Activated B cell treated with CpG ODN at 0.5 μM for 24 hours (primary cell): ENCODE data around the gene PIGV. TPM values are rescaled to one million over a fixed set of nuclear protein-coding genes. Genes with fewer than 3 reads are reported as not detected.
A peak's percentile ranks its signal among the peaks of the same experiment; 100 is the strongest.
"Not testable (repeated sequence)": the region's sequence is repeated elsewhere in the genome, so short reads cannot be mapped to it uniquely, and the experiment has no call there.

ENCODE experiments used
- ATAC-seq: fragments of 200-7000 bp; cut with Tn5 transposase; one replicate; pipeline ENCODE4 v1.10.0; 2021; ENCODE audit warnings: low read depth, mild to moderate bottlenecking, moderate library complexity
- CTCF ChIA-PET: fragments of 350-600 bp; sonication (Branson Sonifier 250); formaldehyde crosslinking; loops from one replicate; lab custom pipeline; 2021; ENCODE audit warnings: antibody characterized with exemption; lab: Charles Lee
- POLR2A ChIA-PET: fragments of 350-600 bp; sonication (Branson Sonifier 250); formaldehyde crosslinking; loops from one replicate; lab custom pipeline; 2021; ENCODE audit warnings: antibody characterized with exemption; lab: Charles Lee
- DNase-seq: peaks from one replicate; pipeline ENCODE4 v3.0.0; 2022
- H3K27ac Mint-ChIP-seq: one replicate; pipeline ENCODE4 v1.8.0; 2020; ENCODE audit warnings: mixed read lengths
- H3K27me3 Mint-ChIP-seq: one replicate; pipeline ENCODE4 v1.8.0; 2021; ENCODE audit warnings: mixed read lengths
- H3K36me3 Mint-ChIP-seq: one replicate; pipeline ENCODE4 v1.8.0; 2021; ENCODE audit warnings: low read depth, mixed read lengths
- H3K4me1 Mint-ChIP-seq: one replicate; pipeline ENCODE4 v1.8.0; 2021; ENCODE audit warnings: mixed read lengths
- H3K4me3 Mint-ChIP-seq: one replicate; pipeline ENCODE4 v1.8.0; 2020; ENCODE audit warnings: mild to moderate bottlenecking, mixed read lengths
- H3K9me3 Mint-ChIP-seq: one replicate; pipeline ENCODE4 v1.8.0; 2020; ENCODE audit warnings: mixed read lengths
- CTCF ChIP-seq: fragments of 200-600 bp; IDR thresholded peaks from one replicate; pipeline ENCODE4 v1.8.0; 2022; ENCODE audit warnings: antibody characterized with exemption, mild to moderate bottlenecking
- intact Hi-C: fragments of 100-400 bp; cut with micrococcal nuclease; formaldehyde crosslinking; loops from one replicate; pipeline ENCODE4 v1.15.1; 2024
- total RNA-seq: library from RNA; stranded (reverse); gene quantifications from 2 replicates; pipeline ENCODE4 v1.2.3, GENCODE V29; 2022

PIGV gene
- total RNA-seq, 1 donor from 2014 or later = 35.4 TPM

DNA sequence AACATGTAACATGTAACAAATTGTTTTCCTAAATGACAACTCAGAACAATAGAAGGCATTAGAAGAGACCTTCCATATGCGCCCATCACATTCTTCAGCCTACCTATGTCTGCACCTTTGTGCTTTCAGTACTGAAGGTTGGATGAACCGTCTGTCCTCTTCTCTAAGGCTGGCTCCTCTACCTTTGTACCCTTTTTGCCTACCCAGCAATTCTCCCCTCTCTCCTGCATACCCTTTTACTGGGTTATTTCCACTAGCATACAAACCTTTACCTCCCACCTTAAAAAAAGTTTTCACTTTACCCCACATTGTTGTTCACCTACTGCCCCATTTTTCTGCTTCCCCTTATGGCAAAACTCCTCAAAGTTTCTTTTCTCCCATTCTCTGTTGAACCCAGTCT lies 5.2 kb downstream of the PIGV start:
- H3K4me1 Mint-ChIP-seq = peaks cover 14% of the 10 kb centered on the region
- intact Hi-C loops = no loop called here

DNA sequence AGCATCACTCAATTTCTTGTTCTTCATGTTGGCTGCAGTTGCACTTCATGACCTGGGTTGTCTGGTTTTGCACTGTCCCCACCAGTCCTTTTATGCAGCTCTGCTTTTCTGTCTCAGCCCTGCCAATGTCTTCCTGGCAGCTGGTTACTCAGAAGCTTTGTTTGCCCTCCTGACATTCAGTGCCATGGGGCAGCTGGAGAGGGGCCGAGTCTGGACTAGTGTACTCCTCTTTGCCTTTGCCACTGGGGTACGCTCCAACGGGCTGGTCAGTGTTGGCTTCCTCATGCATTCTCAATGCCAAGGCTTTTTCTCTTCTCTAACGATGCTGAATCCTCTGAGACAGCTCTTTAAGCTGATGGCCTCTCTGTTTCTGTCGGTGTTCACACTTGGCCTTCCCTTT lies 6.6 kb downstream of the PIGV start:
- peaks cover 5% of the 10 kb centered on the region for H3K4me1 Mint-ChIP-seq
- no peak overlapping the region for H3K27ac Mint-ChIP-seq
- H3K9me3 Mint-ChIP-seq = no peaks in the 10 kb centered on the region
- H3K27me3 Mint-ChIP-seq = no peaks in the 10 kb centered on the region
- ATAC-seq (no peak), DNase-seq (no peak)
- POLR2A ChIA-PET = no interaction called here
- CTCF ChIA-PET = interaction anchor here (0.8 to 1.4 kb wide), 3 partner anchors 16 to 192 kb away, joined by 3 to 4 read pairs (median 3); no protein-coding TSS in a partner anchor
- TF ChIP-seq CTCF = no peak
- intact Hi-C loops = no loop called here
- H3K36me3 Mint-ChIP-seq = peaks cover 65% of the 10 kb centered on the region
- H3K4me3 Mint-ChIP-seq = no peak overlapping the region

More for the DNA sequence above, 5.2 kb downstream of the PIGV start:
- Mint-ChIP-seq H3K9me3 (no peaks in the 10 kb centered on the region), H3K27me3 (no peaks in the 10 kb centered on the region), H3K27ac (no peak overlapping the region), H3K36me3 (peaks cover 62% of the 10 kb centered on the region), H3K4me3 (no peak overlapping the region)
- ChIA-PET CTCF (interaction anchor here (10.4 kb wide), 1 partner anchor 191 kb away, joined by 302 read pairs; no protein-coding TSS in a partner anchor), POLR2A (no interaction called here)
- ATAC-seq (no peak), DNase-seq (no peak)
- no peak for TF ChIP-seq CTCF

GRCh38 chr1:26797627-26798026 lies 9.9 kb downstream of the PIGV start:
- POLR2A ChIA-PET = interaction anchor here (0.6 kb wide), 1 partner anchor 179 kb away, joined by 5 read pairs; no protein-coding TSS in a partner anchor

GRCh38 chr1:26799479-26800142 lies 11.9 kb downstream of the PIGV start:
- ChIA-PET POLR2A (interaction anchor here (0.5 to 0.8 kb wide), 3 partner anchors 11 to 292 kb away, joined by 3 to 4 read pairs (median 3); partner anchors contain the start of gene PIGV), CTCF (interaction anchor here (1.2 to 2.0 kb wide), 3 partner anchors 9 to 11 kb away, joined by 3 to 9 read pairs (median 6); no protein-coding TSS in a partner anchor)
- no peaks in the 10 kb centered on the region for H3K27me3 Mint-ChIP-seq
- H3K9me3 Mint-ChIP-seq = no peaks in the 10 kb centered on the region
- no peak overlapping the region for H3K4me3 Mint-ChIP-seq
- H3K27ac Mint-ChIP-seq = peak overlapping the region; percentile 50
- no peak for TF ChIP-seq CTCF
- DNase-seq = no peak
- peaks cover 36% of the 10 kb centered on the region for H3K36me3 Mint-ChIP-seq
- intact Hi-C loops = no loop called here
- ATAC-seq = no peak
- peaks cover 8% of the 10 kb centered on the region for H3K4me1 Mint-ChIP-seq

More at GRCh38 chr1:26797627-26798026, 9.9 kb downstream of the PIGV start:
- Mint-ChIP-seq H3K27ac (no peak overlapping the region), H3K4me1 (peaks cover 8% of the 10 kb centered on the region), H3K4me3 (no peak overlapping the region), H3K9me3 (no peaks in the 10 kb centered on the region), H3K27me3 (no peaks in the 10 kb centered on the region), H3K36me3 (peaks cover 54% of the 10 kb centered on the region)
- intact Hi-C loops = no loop called here
- DNase-seq = no peak
- no peak for TF ChIP-seq CTCF
- CTCF ChIA-PET = interaction anchor here (0.6 to 1.2 kb wide), 4 partner anchors 9 to 195 kb away, joined by 3 to 5 read pairs (median 3); no protein-coding TSS in a partner anchor
- ATAC-seq = no peak

DNA sequence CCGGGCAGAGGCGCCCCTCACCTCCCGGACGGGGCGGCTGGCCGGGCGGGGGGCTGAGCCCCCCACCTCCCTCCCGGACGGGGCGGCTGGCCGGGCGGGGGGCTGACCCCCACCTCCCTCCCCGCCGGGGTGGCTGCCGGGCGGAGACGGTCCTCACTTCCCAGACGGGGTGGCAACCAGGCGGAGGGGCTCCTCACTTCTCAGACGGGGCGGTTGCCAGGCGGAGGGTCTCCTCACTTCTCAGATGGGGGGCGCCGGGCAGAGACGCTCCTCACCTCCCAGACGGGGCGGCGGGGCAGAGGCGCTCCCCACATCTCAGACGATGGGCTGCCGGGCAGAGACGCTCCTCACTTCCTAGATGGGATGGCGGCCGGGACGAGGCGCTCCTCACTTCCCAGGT lies 16.2 kb downstream of the PIGV start:
- H3K27me3 Mint-ChIP-seq, POLR2A ChIA-PET, H3K9me3 Mint-ChIP-seq, CTCF ChIA-PET, H3K4me3 Mint-ChIP-seq, H3K4me1 Mint-ChIP-seq, intact Hi-C loops, ATAC-seq, H3K27ac Mint-ChIP-seq, DNase-seq: not testable (repeated sequence)
- peaks cover 11% of the 10 kb centered on the region for H3K36me3 Mint-ChIP-seq

GRCh38 chr1:26810105-26810504 lies 22.4 kb downstream of the PIGV start:
- not testable (repeated sequence) for H3K9me3 Mint-ChIP-seq, H3K36me3 Mint-ChIP-seq, DNase-seq, H3K4me3 Mint-ChIP-seq, H3K27me3 Mint-ChIP-seq, H3K27ac Mint-ChIP-seq, H3K4me1 Mint-ChIP-seq
- intact Hi-C loops = loop anchor here (1.0 kb wide), 2 partner anchors 23 to 68 kb away; no protein-coding TSS in a partner anchor
- ChIA-PET POLR2A (interaction anchor here (0.5 to 1.7 kb wide), 12 partner anchors 9 to 1743 kb away, joined by 3 to 11 read pairs (median 4); partner anchors contain the start of gene GPN2), CTCF (interaction anchor here (0.7 to 5.1 kb wide), 23 partner anchors 9 to 208 kb away, joined by 3 to 48 read pairs (median 5); partner anchors contain the start of gene ZDHHC18)
- peak; percentile 95 for ATAC-seq
